ENCODE data around the gene UBE2N. TPM values are rescaled to one million over a fixed set of nuclear protein-coding genes. Genes with fewer than 3 reads are reported as not detected.
"Not testable (repeated sequence)": the region's sequence is repeated elsewhere in the genome, so short reads cannot be mapped to it uniquely, and the experiment has no call there.

UBE2N gene
- total RNA-seq, 1 donor from 2014 or later = 59.6 TPM

DNA sequence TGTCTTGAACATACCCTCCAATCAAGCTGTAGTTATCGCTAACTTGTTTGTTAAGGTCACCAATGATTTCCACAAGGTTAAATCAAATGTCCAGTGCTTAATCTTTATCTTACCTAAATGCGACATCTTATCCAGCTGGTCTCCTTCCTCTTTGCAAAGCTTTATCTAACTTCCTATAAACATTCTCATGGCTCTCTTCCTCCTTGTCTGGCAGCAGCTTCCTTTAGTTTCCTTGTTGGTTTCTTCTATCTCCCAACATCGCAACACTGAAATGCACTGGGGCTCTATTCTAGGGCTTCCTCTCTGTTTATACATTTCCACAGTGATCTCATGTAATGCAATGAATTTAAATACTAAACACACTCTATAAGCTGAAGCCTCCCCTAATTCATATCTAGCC is 28.7 kb downstream of the UBE2N start:
- TF ChIP-seq, protein P1, sequence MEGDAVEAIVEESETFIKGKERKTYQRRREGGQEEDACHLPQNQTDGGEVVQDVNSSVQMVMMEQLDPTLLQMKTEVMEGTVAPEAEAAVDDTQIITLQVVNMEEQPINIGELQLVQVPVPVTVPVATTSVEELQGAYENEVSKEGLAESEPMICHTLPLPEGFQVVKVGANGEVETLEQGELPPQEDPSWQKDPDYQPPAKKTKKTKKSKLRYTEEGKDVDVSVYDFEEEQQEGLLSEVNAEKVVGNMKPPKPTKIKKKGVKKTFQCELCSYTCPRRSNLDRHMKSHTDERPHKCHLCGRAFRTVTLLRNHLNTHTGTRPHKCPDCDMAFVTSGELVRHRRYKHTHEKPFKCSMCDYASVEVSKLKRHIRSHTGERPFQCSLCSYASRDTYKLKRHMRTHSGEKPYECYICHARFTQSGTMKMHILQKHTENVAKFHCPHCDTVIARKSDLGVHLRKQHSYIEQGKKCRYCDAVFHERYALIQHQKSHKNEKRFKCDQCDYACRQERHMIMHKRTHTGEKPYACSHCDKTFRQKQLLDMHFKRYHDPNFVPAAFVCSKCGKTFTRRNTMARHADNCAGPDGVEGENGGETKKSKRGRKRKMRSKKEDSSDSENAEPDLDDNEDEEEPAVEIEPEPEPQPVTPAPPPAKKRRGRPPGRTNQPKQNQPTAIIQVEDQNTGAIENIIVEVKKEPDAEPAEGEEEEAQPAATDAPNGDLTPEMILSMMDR (IDR thresholded peaks at IDR 0.05; ENCODE audit: insufficient read depth, low read length, poor library complexity, severe bottlenecking) = no peak
- H3K27me3 ChIP-seq (ENCODE audit: control insufficient read depth, insufficient read depth, low read length) = no peaks in the 10 kb centered on the region
- no peaks in the 10 kb centered on the region for H3K36me3 ChIP-seq (ENCODE audit: control insufficient read depth, insufficient read depth, low read length)
- no peak for DNase-seq (ENCODE audit: low read depth)
- no peak overlapping the region for H3K4me3 ChIP-seq (ENCODE audit: low read depth, low read length)

DNA sequence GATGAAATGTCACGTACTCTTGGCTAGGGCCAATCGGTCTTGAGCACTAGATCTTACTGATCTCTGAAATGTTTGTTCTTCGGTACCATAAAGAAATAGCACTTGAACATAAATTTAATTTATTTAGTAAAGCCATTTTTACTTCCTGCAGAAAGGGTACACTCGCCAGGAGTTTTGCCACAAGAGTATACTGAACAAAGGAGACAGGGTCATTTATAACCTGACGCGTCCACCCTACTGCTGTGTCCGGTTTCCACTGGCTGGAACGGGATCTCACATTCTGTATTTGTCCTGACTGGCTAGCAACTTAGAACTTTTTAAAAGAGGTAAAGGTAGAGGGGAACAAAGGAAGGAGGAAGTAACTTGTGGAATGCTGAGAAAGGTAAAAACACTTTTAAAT is 29.4 kb downstream of the UBE2N start:
- not testable (repeated sequence) for H3K36me3 ChIP-seq (ENCODE audit: control insufficient read depth, insufficient read depth, low read length); H3K4me3 ChIP-seq (ENCODE audit: low read depth, low read length); DNase-seq (ENCODE audit: low read depth); H3K27me3 ChIP-seq (ENCODE audit: control insufficient read depth, insufficient read depth, low read length)

DNA sequence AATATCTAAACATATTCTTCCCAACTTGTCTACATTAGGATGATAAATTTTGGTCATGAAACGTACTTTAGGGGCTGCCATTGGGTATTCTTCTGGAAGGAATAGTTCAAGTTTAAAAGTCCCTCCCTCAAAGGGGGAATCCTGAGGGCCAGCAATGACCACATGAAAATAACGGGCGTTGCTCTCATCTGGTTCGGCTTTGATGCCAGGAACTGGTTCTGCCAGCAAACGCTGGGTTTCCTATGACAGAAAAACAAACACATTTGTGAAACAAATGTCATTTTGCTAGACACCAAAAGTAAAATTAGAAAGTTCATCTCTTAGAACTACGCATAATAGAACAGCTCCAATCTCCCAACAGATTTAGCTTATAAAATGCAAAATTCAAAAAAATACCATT is 30.7 kb downstream of the UBE2N start:
- DNase-seq (ENCODE audit: low read depth); H3K36me3 ChIP-seq (ENCODE audit: control insufficient read depth, insufficient read depth, low read length); H3K27me3 ChIP-seq (ENCODE audit: control insufficient read depth, insufficient read depth, low read length); H3K4me3 ChIP-seq (ENCODE audit: low read depth, low read length): not testable (repeated sequence)

DNA sequence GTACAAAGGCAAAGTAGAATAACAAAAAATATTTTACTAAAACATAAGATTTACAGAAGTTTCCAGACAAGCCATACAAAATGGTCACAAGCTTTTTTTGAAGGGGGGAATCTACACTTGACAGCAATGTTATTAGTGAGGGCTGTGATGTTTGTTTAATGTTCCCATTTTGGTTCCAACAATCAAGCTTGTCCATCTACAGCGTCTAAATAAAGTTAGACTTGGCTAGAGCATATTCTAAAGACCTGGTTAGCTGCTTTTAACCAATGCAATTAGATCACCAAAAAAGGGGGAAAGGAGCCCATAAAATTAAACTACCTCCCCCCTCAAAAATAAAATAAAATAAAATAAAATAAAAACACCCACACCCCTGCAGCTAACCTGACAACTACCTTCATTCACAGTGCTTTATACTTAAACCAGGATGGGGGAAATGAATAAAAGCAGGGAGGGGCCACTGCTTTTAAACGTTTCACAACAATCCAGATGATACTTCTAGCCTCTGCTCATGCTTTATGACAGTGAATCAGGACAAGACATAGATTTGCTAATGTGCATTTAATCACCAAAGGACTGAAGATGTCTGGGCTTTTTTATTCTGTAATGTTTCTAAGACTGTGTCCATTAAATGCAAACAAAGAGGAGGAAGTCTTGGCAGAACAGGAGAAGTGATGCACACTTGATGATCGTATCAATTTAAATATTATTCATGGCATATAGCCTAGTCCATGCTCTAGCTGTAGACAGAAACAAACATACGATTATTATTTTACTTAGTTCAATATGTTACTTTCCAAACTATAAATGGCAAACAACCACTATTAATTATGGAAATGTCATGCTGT is 32.2 kb downstream of the UBE2N start:
- H3K36me3 ChIP-seq (ENCODE audit: control insufficient read depth, insufficient read depth, low read length); DNase-seq (ENCODE audit: low read depth); H3K27me3 ChIP-seq (ENCODE audit: control insufficient read depth, insufficient read depth, low read length); H3K4me3 ChIP-seq (ENCODE audit: low read depth, low read length): not testable (repeated sequence)

DNA sequence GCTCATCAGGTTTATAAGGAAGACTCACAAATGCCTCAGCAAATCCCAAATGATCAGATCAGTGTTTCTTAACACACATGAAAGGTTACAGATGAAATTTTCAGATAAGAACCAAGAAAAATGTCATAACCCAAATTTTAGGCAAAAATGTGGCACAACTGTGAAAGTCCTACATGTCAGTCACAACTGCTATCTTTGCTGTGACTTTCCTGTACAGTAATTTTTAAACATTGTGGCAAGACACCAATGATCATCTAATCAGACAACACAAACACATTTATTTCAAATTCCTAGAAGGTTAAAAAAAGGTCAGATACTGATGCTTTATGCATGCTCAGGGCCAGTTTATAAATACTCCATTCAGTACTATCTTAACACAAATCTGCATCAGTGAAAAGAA is 32.9 kb downstream of the UBE2N start:
- Histone ChIP-seq H3K27me3 (ENCODE audit: control insufficient read depth, insufficient read depth, low read length) (no peaks in the 10 kb centered on the region), H3K4me3 (ENCODE audit: low read depth, low read length) (no peak overlapping the region), H3K36me3 (ENCODE audit: control insufficient read depth, insufficient read depth, low read length) (no peaks in the 10 kb centered on the region)
- DNase-seq (ENCODE audit: low read depth) = no peak
- TF ChIP-seq, protein P1 (IDR thresholded peaks at IDR 0.05; ENCODE audit: insufficient read depth, low read length, poor library complexity, severe bottlenecking) = no peak

DNA sequence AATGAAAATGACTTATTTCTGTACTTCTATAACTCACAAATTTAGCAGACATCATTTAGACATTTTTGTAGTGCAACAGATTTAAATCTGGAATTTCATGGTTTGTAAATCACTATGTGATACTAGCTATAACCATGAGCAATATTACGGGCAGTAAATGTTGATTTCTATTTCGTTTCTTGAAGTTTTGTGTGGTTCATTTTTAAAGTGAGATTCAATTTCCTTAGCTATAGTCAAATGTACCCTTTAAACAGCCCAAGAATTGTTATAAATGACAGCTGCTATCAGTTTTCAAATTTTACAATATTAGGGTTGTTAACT is 33.8 kb downstream of the UBE2N start:
- H3K36me3 ChIP-seq (ENCODE audit: control insufficient read depth, insufficient read depth, low read length) = no peaks in the 10 kb centered on the region
- TF ChIP-seq, protein P1 (IDR thresholded peaks at IDR 0.05; ENCODE audit: insufficient read depth, low read length, poor library complexity, severe bottlenecking) = no peak
- DNase-seq (ENCODE audit: low read depth) = no peak
- no peak overlapping the region for H3K4me3 ChIP-seq (ENCODE audit: low read depth, low read length)
- no peaks in the 10 kb centered on the region for H3K27me3 ChIP-seq (ENCODE audit: control insufficient read depth, insufficient read depth, low read length)

DNA sequence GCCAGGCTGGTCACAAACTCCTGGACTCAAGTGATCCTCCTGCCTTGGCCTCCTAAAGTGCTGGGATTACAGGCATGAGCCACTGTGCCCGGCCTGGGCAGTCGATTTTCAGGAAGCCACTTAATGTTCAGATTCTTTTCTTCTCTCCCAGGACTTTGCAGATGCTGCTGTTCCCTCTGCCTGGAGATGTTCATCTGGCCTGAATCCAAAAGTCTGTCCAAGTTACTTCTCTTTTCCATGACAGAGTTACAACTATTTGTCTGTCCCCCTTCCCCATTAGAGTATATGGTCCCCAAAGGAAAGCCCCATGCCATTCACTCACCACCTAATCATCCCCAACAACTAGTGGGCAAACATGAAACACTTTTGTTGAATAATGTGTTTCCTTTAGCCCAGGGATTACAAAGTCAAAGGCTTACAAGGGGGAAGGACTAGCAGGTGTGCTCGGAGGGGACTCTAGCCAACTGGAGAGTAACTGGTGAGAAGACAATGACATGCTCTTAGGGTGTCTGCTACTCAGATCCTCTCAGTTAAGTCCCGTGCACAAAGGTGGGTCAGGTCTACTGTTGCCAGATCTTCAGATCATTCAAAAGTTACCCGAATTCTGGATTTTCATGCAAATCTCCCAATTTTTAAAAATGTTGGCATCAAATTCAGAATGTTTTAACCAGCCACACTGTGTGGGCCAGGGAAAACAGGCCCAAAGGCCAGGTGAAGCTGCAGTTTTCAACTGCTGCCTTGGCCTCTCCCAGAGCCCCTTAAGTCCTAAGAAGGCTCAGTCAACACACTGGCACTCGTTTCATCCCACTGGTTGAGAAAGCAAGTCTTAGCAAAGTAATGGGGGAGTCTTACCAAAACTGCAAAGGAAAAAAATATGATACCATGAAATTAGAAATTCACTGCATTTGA is 34.4 kb downstream of the UBE2N start:
- H3K4me3 ChIP-seq (ENCODE audit: low read depth, low read length) = no peak overlapping the region
- no peak for DNase-seq (ENCODE audit: low read depth)
- no peaks in the 10 kb centered on the region for H3K36me3 ChIP-seq (ENCODE audit: control insufficient read depth, insufficient read depth, low read length)
- TF ChIP-seq, protein P1 (IDR thresholded peaks at IDR 0.05; ENCODE audit: insufficient read depth, low read length, poor library complexity, severe bottlenecking) = no peak
- no peaks in the 10 kb centered on the region for H3K27me3 ChIP-seq (ENCODE audit: control insufficient read depth, insufficient read depth, low read length)

Data from kidney epithelial cell (primary cell).